Stomach (tissue), 4 donors: ENCODE results near the gene CTIF.

Experiments used
- CTCF ChIP-seq, 7 experiments: fragments of 450-650 bp in 4 of 7; fragments of 200-600 bp in 3 of 7; sonication (generic) in 3 of 7; IDR thresholded peaks; one replicate each; pipeline ENCODE4 v1.5.1; 2016 to 2019; ENCODE audit warnings: antibody characterized with exemption in 7 of 7, control low read depth in 2 of 7, mild to moderate bottlenecking in 1 of 7
- POLR2A ChIP-seq, 4 donors: fragments of 450-650 bp; IDR thresholded peaks; one replicate each; pipeline ENCODE4 v1.6.1; 2016; ENCODE audit warnings: antibody characterized with exemption in 4 of 4, control low read depth in 2 of 4, mild to moderate bottlenecking in 1 of 4, moderate library complexity in 1 of 4
- POLR2AphosphoS5 ChIP-seq, 3 donors: sonication (generic); formaldehyde crosslinking; IDR thresholded peaks; one replicate each; pipeline ENCODE4 v1.6.1; 2016; ENCODE audit warnings: antibody characterized with exemption in 3 of 3

GRCh38 chr18:48775372-48776155 lies 236.7 kb downstream of the CTIF start:
- TF ChIP-seq CTCF (IDR thresholded peaks at IDR 0.05) (no peak), POLR2AphosphoS5 (IDR thresholded peaks at IDR 0.05) (no peak), POLR2A (IDR thresholded peaks at IDR 0.05) (no peak)
